A549 (cell line): ENCODE data around the gene HOXA10. TPM values are rescaled to one million over a fixed set of nuclear protein-coding genes. Genes with fewer than 3 reads are reported as not detected.

Experiments
- ATAC-seq, 2 experiments: fragments of 200-7000 bp in 1 of 2; fragments of >200 bp in 1 of 2; cut with Nextera tagmentation in 1 of 2; cut with Tn5 transposase in 1 of 2; 3 replicates each; pipeline versions ENCODE4 v1.8.0 to v1.9.1; 2018 to 2020; ENCODE audit warnings: mild to moderate bottlenecking in 1 of 2, moderate library complexity in 1 of 2
- CTCF ChIA-PET: fragments of 300-600 bp; sonication (Branson Sonifier 250); formaldehyde crosslinking; extraction: SDS; loops from one replicate; lab custom pipeline; 2021; ENCODE audit warnings: antibody characterized with exemption, inconsistent platforms; lab: Yijun Ruan, JAX
- POLR2A ChIA-PET: fragments of 350-600 bp; formaldehyde crosslinking; extraction: SDS; loops from one replicate; lab custom pipeline; 2021; ENCODE audit warnings: antibody characterized with exemption, inconsistent platforms; lab: Yijun Ruan, JAX
- DNase-seq, 2 experiments: peaks; one replicate each; pipeline versions ENCODE4 v3.0.0 to v3.0.0-alpha.2; 2011 to 2016; ENCODE audit warnings: low read depth in 1 of 2, low spot score in 1 of 2
- FAIRE-seq: peaks from 2 replicates; lab custom pipeline; 2011; peaks lifted over from hg19 to GRCh38; lab: Jason Lieb, UNC
- H3K27ac ChIP-seq, 2 experiments: fragments of >200 bp; sonication (Bioruptor Twin); formaldehyde crosslinking; 3 replicates each; pipeline ENCODE4 v1.5.1; 2016 to 2017
- H3K4me1 ChIP-seq: fragments of >200 bp; sonication (Bioruptor Twin); formaldehyde crosslinking; 3 replicates; pipeline ENCODE4 v1.6.1; 2016
- H3K4me2 ChIP-seq: fragments of >200 bp; sonication (Bioruptor Twin); formaldehyde crosslinking; 3 replicates; pipeline ENCODE4 v1.6.1; 2016
- H3K4me3 ChIP-seq: fragments of >200 bp; sonication (Bioruptor Twin); formaldehyde crosslinking; 3 replicates; pipeline ENCODE4 v1.5.1; 2016
- H3K9me3 ChIP-seq: fragments of >200 bp; sonication (Bioruptor Twin); formaldehyde crosslinking; 3 replicates; pipeline ENCODE4 v1.6.1; 2016
- CBX8 ChIP-seq: fragments of 200-600 bp; sonication (generic); IDR thresholded peaks from 2 replicates; pipeline ENCODE4 v1.6.1; 2016
- CHD4 ChIP-seq: fragments of 200-600 bp; sonication (generic); IDR thresholded peaks from 2 replicates; pipeline ENCODE4 v1.6.1; 2016; ENCODE audit warnings: antibody characterized with exemption, mild to moderate bottlenecking, borderline replicate concordance
- FOSB ChIP-seq: fragments of 250-450 bp; sonication (Bioruptor Pico); IDR thresholded peaks from 2 replicates; pipeline ENCODE4 v1.5.0; 2020; ENCODE audit warnings: mild to moderate bottlenecking, moderate library complexity
- GATA3 ChIP-seq: IDR thresholded peaks from 2 replicates; pipeline ENCODE4 v1.6.1; 2012; ENCODE audit warnings: borderline replicate concordance
- HES2 ChIP-seq: fragments of >200 bp; sonication (Bioruptor Twin); formaldehyde crosslinking; IDR thresholded peaks from 2 replicates; pipeline ENCODE4 v1.6.1; 2016
- HMGXB4 ChIP-seq: fragments of 250-450 bp; sonication (Bioruptor Pico); IDR thresholded peaks from 2 replicates; pipeline ENCODE4 v1.5.0; 2021; ENCODE audit warnings: mild to moderate bottlenecking, moderate library complexity, borderline replicate concordance
- HOXA7 ChIP-seq: fragments of 250-450 bp; sonication (Bioruptor Pico); IDR thresholded peaks from 2 replicates; pipeline ENCODE4 v1.5.0; 2020; ENCODE audit warnings: mild to moderate bottlenecking, moderate library complexity
- HOXB13 ChIP-seq: fragments of 250-450 bp; sonication (Bioruptor Pico); IDR thresholded peaks from 2 replicates; pipeline ENCODE4 v1.5.0; 2020; ENCODE audit warnings: low read depth, mild to moderate bottlenecking, moderate library complexity
- MAFK ChIP-seq: fragments of 450-650 bp; IDR thresholded peaks from 2 replicates; pipeline ENCODE4 v1.6.1; 2014; ENCODE audit not compliant: partially characterized antibody
- MAZ ChIP-seq: fragments of 150-350 bp; IDR thresholded peaks from 2 replicates; pipeline ENCODE4 v1.6.1; 2014; ENCODE audit warnings: antibody characterized with exemption, low read depth, low read length, borderline replicate concordance
- MYC ChIP-seq: IDR thresholded peaks from 2 replicates; pipeline ENCODE4 v1.6.1; 2012; ENCODE audit warnings: mild to moderate bottlenecking, inconsistent platforms, low read length, improper control_type of control experiment, borderline replicate concordance
- NFE2L2 ChIP-seq: fragments of 150-350 bp; conservative IDR thresholded peaks from 2 replicates; pipeline ENCODE4 v1.6.1; 2014; ENCODE audit warnings: low read length
- RAD21 ChIP-seq, 2 experiments: fragments of >200 bp in 1 of 2; sonication (Bioruptor Twin) in 1 of 2; formaldehyde crosslinking in 1 of 2; IDR thresholded peaks in 1 of 2; conservative IDR thresholded peaks in 1 of 2; 2 replicates in 1 of 2; 3 replicates in 1 of 2; pipeline ENCODE4 v1.6.1; 2012 to 2018; ENCODE audit warnings: inconsistent platforms in 1 of 2
- RFX5 ChIP-seq: fragments of 450-650 bp; IDR thresholded peaks from 2 replicates; pipeline ENCODE4 v1.7.1; 2014; ENCODE audit warnings: antibody characterized with exemption, mild to moderate bottlenecking, moderate library complexity
- RNF2 ChIP-seq: fragments of 200-600 bp; sonication (generic); IDR thresholded peaks from 2 replicates; pipeline ENCODE4 v1.6.1; 2016; ENCODE audit warnings: low read depth, mild to moderate bottlenecking, antibody characterized with exemption, moderate library complexity, borderline replicate concordance
- SMC3 ChIP-seq: fragments of >200 bp; sonication (Bioruptor Twin); formaldehyde crosslinking; IDR thresholded peaks from 3 replicates; pipeline ENCODE4 v1.6.1; 2018; ENCODE audit warnings: inconsistent platforms
- TP53 ChIP-seq: fragments of 250-450 bp; sonication (Bioruptor Pico); IDR thresholded peaks from 2 replicates; pipeline ENCODE4 v1.5.0; 2021; ENCODE audit warnings: mild to moderate bottlenecking, moderate library complexity
- ZC3H11A ChIP-seq: fragments of 450-650 bp; IDR thresholded peaks from 2 replicates; pipeline ENCODE4 v1.6.1; 2014; ENCODE audit warnings: antibody characterized with exemption, mild to moderate bottlenecking
- WGBS: methylation state at CpG from one replicate; pipeline ENCODE4 v1.1.6; 2017; ENCODE audit errors: missing lambda C conversion rate; 5-methylcytosine and 5-hydroxymethylcytosine counted together
- polyA plus RNA-seq, 4 experiments: library from polyadenylated mRNA; depleted of rRNA in 3 of 4; stranded (reverse); fragments of >200 nt; fragmentation: RNase III in 1 of 4; extraction: RNeasy Plus Mini Kit Qiagen cat#74134 plus additional on column Dnase treatment in 1 of 4; gene quantifications; 2 replicates in 3 of 4; 3 replicates in 1 of 4; pipeline ENCODE4 v1.2.3, GENCODE V29; 2011 to 2017
- TF ChIP-seq, protein P1 (sequence below): fragments of >200 bp; sonication (Bioruptor Twin); formaldehyde crosslinking; IDR thresholded peaks from 3 replicates; pipeline ENCODE4 v1.6.1; 2016
- TF ChIP-seq, protein P2 (sequence below): fragments of 150-350 bp; IDR thresholded peaks from 2 replicates; pipeline ENCODE4 v1.6.1; 2014; ENCODE audit warnings: low read depth, mild to moderate bottlenecking, low read length

The HOXA10 gene
- polyA plus RNA-seq, 2 of the 4 experiments (the other 2 are of a cell fraction), result 5.2 to 7.7 TPM

- no peak for TF ChIP-seq HES2
Observed at GRCh38 chr7:27212497-27213432, 38.6 kb upstream of the HOXA10 start (continued).

GRCh38 chr7:27211764-27212204 lies 37.7 kb upstream of the HOXA10 start:
- FAIRE-seq (no peak), ATAC-seq (no peak), DNase-seq (no peak)
- POLR2A ChIA-PET, result no interaction called here
- no peak overlapping the region for H3K27ac ChIP-seq
- 84% methylated on average over 3 of the region's 3 CpGs for WGBS
- H3K9me3 ChIP-seq, result no peaks in the 10 kb centered on the region
- no peak overlapping the region for H3K4me2 ChIP-seq
- H3K4me3 ChIP-seq, result no peak overlapping the region
- peaks cover 12% of the 10 kb centered on the region; the same call in 2 of the 3 replicates for H3K4me1 ChIP-seq
- CTCF ChIA-PET, result interaction anchor here (1.0 to 3.8 kb wide), 19 partner anchors 7 to 885 kb away, joined by 3 to 48 read pairs (median 12); partner anchors contain the start of gene HOXA13
- peak; percentile 53; the same call in 1 of the 2 replicates for TF ChIP-seq RNF2
- TF ChIP-seq MAZ, result no peak
- TF ChIP-seq CBX8, result 0 out of 2 replicates have a peak, but pooled peaks have one; percentile 54

GRCh38 chr7:27211084-27211446 lies 36.9 kb upstream of the HOXA10 start:
- H3K4me1 ChIP-seq, result peaks cover 12% of the 10 kb centered on the region; the same call in 2 of the 3 replicates
- peak overlapping the region; percentile 72 for H3K4me2 ChIP-seq
- 81% methylated on average over 1 of the region's 1 CpG for WGBS
- TF ChIP-seq HOXB13, result no peak
- no peak for TF ChIP-seq GATA3
- no peak for TF ChIP-seq RFX5
- TF ChIP-seq HMGXB4 (CRISPR knock-in tag), result no peak
- no peak for TF ChIP-seq MYC
- TF ChIP-seq CHD4, result no peak
- TF ChIP-seq, protein P1, sequence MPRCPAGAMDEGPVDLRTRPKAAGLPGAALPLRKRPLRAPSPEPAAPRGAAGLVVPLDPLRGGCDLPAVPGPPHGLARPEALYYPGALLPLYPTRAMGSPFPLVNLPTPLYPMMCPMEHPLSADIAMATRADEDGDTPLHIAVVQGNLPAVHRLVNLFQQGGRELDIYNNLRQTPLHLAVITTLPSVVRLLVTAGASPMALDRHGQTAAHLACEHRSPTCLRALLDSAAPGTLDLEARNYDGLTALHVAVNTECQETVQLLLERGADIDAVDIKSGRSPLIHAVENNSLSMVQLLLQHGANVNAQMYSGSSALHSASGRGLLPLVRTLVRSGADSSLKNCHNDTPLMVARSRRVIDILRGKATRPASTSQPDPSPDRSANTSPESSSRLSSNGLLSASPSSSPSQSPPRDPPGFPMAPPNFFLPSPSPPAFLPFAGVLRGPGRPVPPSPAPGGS, result no peak
- TF ChIP-seq RAD21 (conservative IDR thresholded peaks at IDR 0.05 in 1 of 2, IDR thresholded peaks at IDR 0.05 in 1 of 2), result no peak
- TF ChIP-seq HOXA7 (CRISPR knock-in tag), result no peak
- TF ChIP-seq NFE2L2, result no peak
- TF ChIP-seq RNF2, result no peak
- TF ChIP-seq, protein P2, sequence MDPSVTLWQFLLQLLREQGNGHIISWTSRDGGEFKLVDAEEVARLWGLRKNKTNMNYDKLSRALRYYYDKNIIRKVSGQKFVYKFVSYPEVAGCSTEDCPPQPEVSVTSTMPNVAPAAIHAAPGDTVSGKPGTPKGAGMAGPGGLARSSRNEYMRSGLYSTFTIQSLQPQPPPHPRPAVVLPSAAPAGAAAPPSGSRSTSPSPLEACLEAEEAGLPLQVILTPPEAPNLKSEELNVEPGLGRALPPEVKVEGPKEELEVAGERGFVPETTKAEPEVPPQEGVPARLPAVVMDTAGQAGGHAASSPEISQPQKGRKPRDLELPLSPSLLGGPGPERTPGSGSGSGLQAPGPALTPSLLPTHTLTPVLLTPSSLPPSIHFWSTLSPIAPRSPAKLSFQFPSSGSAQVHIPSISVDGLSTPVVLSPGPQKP, result no peak
- TF ChIP-seq SMC3, result no peak
- TF ChIP-seq FOSB (CRISPR knock-in tag), result no peak
- TF ChIP-seq TP53, result no peak
- no peak for TF ChIP-seq MAFK
- no peak for TF ChIP-seq HES2
- no peak for TF ChIP-seq ZC3H11A
- no peak overlapping the region for H3K4me3 ChIP-seq
- no peaks in the 10 kb centered on the region for H3K9me3 ChIP-seq
- H3K27ac ChIP-seq, result peak overlapping the region; percentile 50 to 69; a peak in 4 of 6 replicates
- ATAC-seq (no peak), FAIRE-seq (no peak), DNase-seq (no peak)
- ChIA-PET CTCF (interaction anchor here (0.6 to 3.8 kb wide), 41 partner anchors 8 to 886 kb away, joined by 3 to 48 read pairs (median 5); partner anchors contain the start of genes EVX1 and HOXA13), POLR2A (no interaction called here)
